GM12891 (cell line): ENCODE measurements around the gene B3GNT5.
"Not testable (repeated sequence)": the region's sequence is repeated elsewhere in the genome, so short reads cannot be mapped to it uniquely, and the experiment has no call there.

ENCODE experiments used
- DNase-seq: peaks from one replicate; pipeline ENCODE4 v3.0.0; 2011; ENCODE audit warnings: low spot score; ENCODE audit not compliant: insufficient read length
- FAIRE-seq: peaks from 2 replicates; lab custom pipeline; 2011; peaks lifted over from hg19 to GRCh38; lab: Jason Lieb, UNC
- PAX5 ChIP-seq: IDR thresholded peaks from 2 replicates; pipeline ENCODE4 v1.6.1; 2011; ENCODE audit warnings: low read length, moderate library complexity, mild to moderate bottlenecking; ENCODE audit not compliant: insufficient read depth, severe bottlenecking
- POLR2A ChIP-seq: IDR thresholded peaks from 2 replicates; pipeline ENCODE4 v1.6.1; 2011; ENCODE audit warnings: low read depth, low read length, control low read depth
- POLR2AphosphoS5 ChIP-seq: IDR thresholded peaks from 2 replicates; pipeline ENCODE4 v1.6.1; 2011; ENCODE audit warnings: low read depth, low read length, control low read depth
- POU2F2 ChIP-seq: IDR thresholded peaks from 2 replicates; pipeline ENCODE4 v1.6.1; 2011; ENCODE audit warnings: low read depth, mild to moderate bottlenecking, control low read depth, low read length, moderate library complexity
- SPI1 ChIP-seq: IDR thresholded peaks from 2 replicates; pipeline ENCODE4 v1.6.1; 2011; ENCODE audit warnings: low read depth, low read length, control low read depth
- TAF1 ChIP-seq: IDR thresholded peaks from 2 replicates; pipeline ENCODE4 v1.6.1; 2011; ENCODE audit warnings: low read depth, low read length, control low read depth

B3GNT5 gene

GRCh38 chr3:183227586-183227985, 25.5 kb upstream of the B3GNT5 start:
- FAIRE-seq (no peak), DNase-seq (no peak)
- no peak for TF ChIP-seq POLR2A
- TF ChIP-seq PAX5 = no peak
- no peak for TF ChIP-seq SPI1
- no peak for TF ChIP-seq POLR2AphosphoS5
- no peak for TF ChIP-seq POU2F2
- no peak for TF ChIP-seq TAF1

DNA sequence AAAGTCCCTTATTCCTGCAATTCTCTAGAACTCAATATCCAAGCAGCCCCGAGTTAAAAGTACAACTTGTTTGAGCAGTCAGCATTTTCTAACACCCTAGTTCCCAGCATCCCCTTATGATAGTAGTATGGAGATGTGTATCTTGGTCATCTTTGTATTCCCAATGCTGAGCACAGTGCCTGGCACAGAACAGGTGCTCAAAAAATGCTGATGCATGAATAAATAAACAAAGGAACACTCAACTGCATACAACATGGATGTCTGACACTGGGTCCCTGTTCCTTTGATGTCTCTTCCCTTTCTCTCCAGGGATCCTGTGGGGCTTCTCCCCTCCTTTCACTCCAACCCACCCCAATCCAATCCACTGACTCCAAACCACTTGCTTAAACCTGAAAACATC, 23.9 kb upstream of the B3GNT5 start:
- no peak for TF ChIP-seq PAX5
- TF ChIP-seq POU2F2 = no peak
- TF ChIP-seq POLR2A = no peak
- TF ChIP-seq SPI1 = no peak
- no peak for TF ChIP-seq TAF1
- TF ChIP-seq POLR2AphosphoS5 = no peak
- FAIRE-seq (no peak), DNase-seq (no peak)

GRCh38 chr3:183230251-183230650, 22.8 kb upstream of the B3GNT5 start:
- FAIRE-seq, DNase-seq: not testable (repeated sequence)

- no peak for DNase-seq
- FAIRE-seq = no peak
- TF ChIP-seq POLR2A (no peak), POLR2AphosphoS5 (no peak), POU2F2 (no peak), PAX5 (no peak), TAF1 (no peak), SPI1 (no peak)
Measured at GRCh38 chr3:183230826-183231225, 22.2 kb upstream of the B3GNT5 start.

- no peak for TF ChIP-seq PAX5
- TF ChIP-seq POLR2A = no peak
- no peak for TF ChIP-seq POU2F2
- no peak for TF ChIP-seq POLR2AphosphoS5
- TF ChIP-seq TAF1 = no peak
- TF ChIP-seq SPI1 = no peak
- no peak for DNase-seq
- FAIRE-seq = no peak
Measured at GRCh38 chr3:183233966-183234365, 19.1 kb upstream of the B3GNT5 start.

GRCh38 chr3:183239046-183239445, 14.0 kb upstream of the B3GNT5 start:
- no peak for DNase-seq
- no peak for FAIRE-seq
- no peak for TF ChIP-seq POLR2AphosphoS5
- no peak for TF ChIP-seq POLR2A
- TF ChIP-seq POU2F2 = no peak
- no peak for TF ChIP-seq PAX5
- TF ChIP-seq TAF1 = no peak
- no peak for TF ChIP-seq SPI1

- no peak for FAIRE-seq
- no peak for DNase-seq
- TF ChIP-seq TAF1 (no peak), POLR2A (no peak), POLR2AphosphoS5 (no peak), POU2F2 (no peak), PAX5 (no peak), SPI1 (no peak)
Measured at GRCh38 chr3:183242431-183242830, 10.6 kb upstream of the B3GNT5 start.

DNA sequence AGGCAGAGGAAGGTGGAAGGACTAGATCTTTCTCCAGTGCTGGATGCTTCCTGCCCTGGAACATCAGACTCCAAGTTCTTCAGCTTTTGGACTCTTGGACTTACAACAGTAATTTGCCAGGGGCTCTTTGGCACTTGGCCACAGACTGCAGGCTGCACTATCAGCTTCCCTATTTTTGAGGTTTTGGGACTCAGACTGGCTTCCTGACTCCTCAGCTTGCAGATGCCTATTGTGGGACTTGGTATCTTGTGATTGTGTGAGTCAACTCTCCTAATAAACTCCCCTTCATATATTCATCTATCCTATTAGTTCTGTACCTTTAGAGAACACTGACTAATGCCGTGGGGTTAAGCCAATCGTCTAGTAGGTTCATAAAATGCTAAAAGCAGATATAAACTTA, 8.8 kb upstream of the B3GNT5 start:
- DNase-seq (no peak), FAIRE-seq (no peak)
- TF ChIP-seq POU2F2 (no peak), PAX5 (no peak), POLR2A (no peak), POLR2AphosphoS5 (no peak), TAF1 (no peak), SPI1 (no peak)

DNA sequence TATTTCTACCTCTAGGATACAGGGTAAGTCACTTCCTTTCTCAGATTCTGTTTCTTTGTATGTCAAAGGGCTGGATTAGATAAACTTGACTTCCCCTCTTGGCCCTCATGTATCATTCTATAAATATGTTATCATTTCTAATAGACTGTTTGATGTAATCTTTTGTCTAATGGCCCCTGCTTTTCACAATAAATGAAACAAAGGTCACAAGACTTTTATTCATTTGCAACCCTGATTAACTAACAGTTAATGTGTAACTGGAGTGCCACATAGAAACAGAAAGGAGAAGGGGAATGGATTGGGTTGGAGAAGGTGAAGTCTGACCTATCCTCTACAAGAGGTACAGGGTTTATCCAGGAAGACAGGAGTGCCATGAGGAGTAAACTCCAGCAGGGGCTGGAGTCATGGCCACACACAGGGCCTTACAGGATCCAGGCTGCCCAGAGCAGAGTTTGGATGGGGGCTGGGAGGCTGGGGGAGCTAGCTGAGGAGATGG, 8.0 kb upstream of the B3GNT5 start:
- DNase-seq (no peak), FAIRE-seq (no peak)
- no peak for TF ChIP-seq PAX5
- TF ChIP-seq SPI1 = no peak
- TF ChIP-seq POU2F2 = no peak
- no peak for TF ChIP-seq TAF1
- no peak for TF ChIP-seq POLR2A
- TF ChIP-seq POLR2AphosphoS5 = no peak

DNA sequence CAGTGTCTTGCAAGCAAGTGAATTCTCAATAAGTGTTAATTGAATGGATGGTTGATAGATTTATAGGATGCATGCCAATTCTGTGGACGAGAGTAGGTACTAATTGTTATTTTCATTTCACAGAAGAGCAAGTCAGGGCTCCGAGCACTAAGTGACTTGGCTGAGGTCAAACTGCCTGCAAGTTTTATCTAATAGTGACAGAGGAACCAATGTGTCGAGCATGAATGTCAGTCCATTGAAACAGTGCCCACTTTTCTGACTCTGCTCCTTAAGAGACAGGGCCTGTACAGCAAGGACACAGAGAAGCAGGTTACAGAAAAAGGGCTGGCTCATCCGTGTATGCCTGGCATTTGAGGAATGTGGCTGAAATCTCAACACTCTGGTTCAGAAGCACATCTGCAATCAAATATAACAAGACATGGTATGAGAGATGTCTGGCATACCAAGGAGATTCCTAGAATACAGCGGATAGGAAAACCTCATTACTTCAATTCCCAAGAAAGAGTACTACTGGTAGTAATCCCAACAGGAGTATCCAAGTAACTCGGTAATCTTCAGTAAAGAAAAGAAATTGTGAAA, 6.0 kb upstream of the B3GNT5 start:
- TF ChIP-seq PAX5 = no peak
- TF ChIP-seq POU2F2 = no peak
- TF ChIP-seq TAF1 = no peak
- TF ChIP-seq POLR2AphosphoS5 = no peak
- no peak for TF ChIP-seq POLR2A
- no peak for TF ChIP-seq SPI1
- FAIRE-seq = no peak
- no peak for DNase-seq
